ENCODE measurements around the gene TMEM53.

GRCh38 chr1:44609768-44610526, 64.3 kb downstream of the TMEM53 start:
- TF ChIP-seq, protein P1, sequence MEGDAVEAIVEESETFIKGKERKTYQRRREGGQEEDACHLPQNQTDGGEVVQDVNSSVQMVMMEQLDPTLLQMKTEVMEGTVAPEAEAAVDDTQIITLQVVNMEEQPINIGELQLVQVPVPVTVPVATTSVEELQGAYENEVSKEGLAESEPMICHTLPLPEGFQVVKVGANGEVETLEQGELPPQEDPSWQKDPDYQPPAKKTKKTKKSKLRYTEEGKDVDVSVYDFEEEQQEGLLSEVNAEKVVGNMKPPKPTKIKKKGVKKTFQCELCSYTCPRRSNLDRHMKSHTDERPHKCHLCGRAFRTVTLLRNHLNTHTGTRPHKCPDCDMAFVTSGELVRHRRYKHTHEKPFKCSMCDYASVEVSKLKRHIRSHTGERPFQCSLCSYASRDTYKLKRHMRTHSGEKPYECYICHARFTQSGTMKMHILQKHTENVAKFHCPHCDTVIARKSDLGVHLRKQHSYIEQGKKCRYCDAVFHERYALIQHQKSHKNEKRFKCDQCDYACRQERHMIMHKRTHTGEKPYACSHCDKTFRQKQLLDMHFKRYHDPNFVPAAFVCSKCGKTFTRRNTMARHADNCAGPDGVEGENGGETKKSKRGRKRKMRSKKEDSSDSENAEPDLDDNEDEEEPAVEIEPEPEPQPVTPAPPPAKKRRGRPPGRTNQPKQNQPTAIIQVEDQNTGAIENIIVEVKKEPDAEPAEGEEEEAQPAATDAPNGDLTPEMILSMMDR (IDR thresholded peaks at IDR 0.05; ENCODE audit: insufficient read depth, low read length, poor library complexity, severe bottlenecking), result no peak
- TF ChIP-seq EZH2phosphoT487 (conservative IDR thresholded peaks at IDR 0.05; ENCODE audit: low read length), result no peak

All from SU-DHL-6 (cell line).